ENCODE data around the gene CTBP1. TPM values are rescaled to one million over a fixed set of nuclear protein-coding genes. Genes with fewer than 3 reads are reported as not detected.
A peak's percentile ranks its signal among the peaks of the same experiment; 100 is the strongest.

CTBP1 gene
- total RNA-seq, 1 experiment from 2014 or later, result 187 TPM

DNA sequence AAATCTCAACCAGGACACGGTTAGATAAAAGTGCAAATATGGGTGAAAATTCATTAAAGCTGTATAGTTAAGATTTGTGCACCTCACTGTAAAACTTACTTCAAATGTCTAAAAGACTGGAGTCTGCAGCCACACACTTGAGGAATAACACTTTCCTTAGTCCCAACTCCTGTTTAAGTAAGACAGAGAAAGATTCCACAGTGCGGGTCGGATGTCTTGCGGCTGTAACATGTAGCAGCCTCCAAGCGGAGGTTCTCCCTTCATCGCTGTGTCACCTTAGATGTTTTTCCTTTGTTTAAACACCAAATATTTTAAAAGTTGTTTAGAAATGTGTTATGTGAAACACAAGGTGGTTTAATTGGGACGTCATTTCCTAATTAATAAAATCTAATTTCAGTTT is 39.9 kb upstream of the CTBP1 start:
- ChIA-PET POLR2A (ENCODE audit: low non-redundant PET) (no interaction called here), CTCF (no interaction called here)
- H3K4me3 ChIP-seq (ENCODE audit: low read depth, low read length, poor library complexity, severe bottlenecking), result peak overlapping the region; percentile 97
- TF ChIP-seq EZH2 (IDR thresholded peaks at IDR 0.05; ENCODE audit: borderline replicate concordance, low read depth, low read length, poor library complexity, severe bottlenecking) (no peak), CTCF (conservative IDR thresholded peaks at IDR 0.05; ENCODE audit: low read depth, low read length) (no peak)
- DNase-seq (ENCODE audit: low spot score), result no peak
- H3K9me3 ChIP-seq (ENCODE audit: low read depth, low read length, poor library complexity, severe bottlenecking), result no peaks in the 10 kb centered on the region
- H3K36me3 ChIP-seq (ENCODE audit: insufficient read depth, low read length, poor library complexity, severe bottlenecking), result no peaks in the 10 kb centered on the region
- no TSS peak for BruUV-seq (replicated peaks)
- H3K4me1 ChIP-seq (ENCODE audit: insufficient read depth, low read length, poor library complexity, severe bottlenecking), result peaks cover 9% of the 10 kb centered on the region
- intact Hi-C loops (cut with micrococcal nuclease; ENCODE audit: unreplicated experiment), result loop anchor here (5.0 kb wide), 1 partner anchor 59 kb away; the partner anchor contains the start of gene UVSSA
- peak overlapping the region; percentile 81 for H3K27ac ChIP-seq (ENCODE audit: low read depth, low read length, poor library complexity, severe bottlenecking)
- H3K27me3 ChIP-seq (replicated peaks; ENCODE audit: insufficient read depth, low read depth, low read length, poor library complexity), result no peaks in the 10 kb centered on the region

- no TSS peak for BruUV-seq (replicated peaks)
- Histone ChIP-seq H3K27me3 (replicated peaks; ENCODE audit: insufficient read depth, low read depth, low read length, poor library complexity) (no peaks in the 10 kb centered on the region), H3K4me3 (ENCODE audit: low read depth, low read length, poor library complexity, severe bottlenecking) (no peak overlapping the region), H3K9me3 (ENCODE audit: low read depth, low read length, poor library complexity, severe bottlenecking) (no peaks in the 10 kb centered on the region), H3K27ac (ENCODE audit: low read depth, low read length, poor library complexity, severe bottlenecking) (no peak overlapping the region), H3K36me3 (ENCODE audit: insufficient read depth, low read length, poor library complexity, severe bottlenecking) (no peaks in the 10 kb centered on the region), H3K4me1 (ENCODE audit: insufficient read depth, low read length, poor library complexity, severe bottlenecking) (peaks cover 5% of the 10 kb centered on the region)
- TF ChIP-seq EZH2 (IDR thresholded peaks at IDR 0.05; ENCODE audit: borderline replicate concordance, low read depth, low read length, poor library complexity, severe bottlenecking), result no peak
- TF ChIP-seq CTCF (conservative IDR thresholded peaks at IDR 0.05; ENCODE audit: low read depth, low read length), result no peak
- ChIA-PET POLR2A (ENCODE audit: low non-redundant PET) (no interaction called here), CTCF (no interaction called here)
- DNase-seq (ENCODE audit: low spot score), result peak; percentile 32
- intact Hi-C loops (cut with micrococcal nuclease; ENCODE audit: unreplicated experiment), result loop anchor here (5.0 kb wide), 1 partner anchor 61 kb away; the partner anchor contains the start of gene UVSSA
Observed at GRCh38 chr4:1285790-1286553, 37.0 kb upstream of the CTBP1 start.

- ChIA-PET POLR2A (ENCODE audit: low non-redundant PET) (no interaction called here), CTCF (no interaction called here)
- no TSS peak for BruUV-seq (replicated peaks)
- TF ChIP-seq CTCF (conservative IDR thresholded peaks at IDR 0.05; ENCODE audit: low read depth, low read length) (no peak), EZH2 (IDR thresholded peaks at IDR 0.05; ENCODE audit: borderline replicate concordance, low read depth, low read length, poor library complexity, severe bottlenecking) (no peak)
- Histone ChIP-seq H3K27me3 (replicated peaks; ENCODE audit: insufficient read depth, low read depth, low read length, poor library complexity) (no peaks in the 10 kb centered on the region), H3K9me3 (ENCODE audit: low read depth, low read length, poor library complexity, severe bottlenecking) (no peaks in the 10 kb centered on the region), H3K36me3 (ENCODE audit: insufficient read depth, low read length, poor library complexity, severe bottlenecking) (no peaks in the 10 kb centered on the region), H3K4me1 (ENCODE audit: insufficient read depth, low read length, poor library complexity, severe bottlenecking) (peaks cover 5% of the 10 kb centered on the region), H3K27ac (ENCODE audit: low read depth, low read length, poor library complexity, severe bottlenecking) (no peak overlapping the region), H3K4me3 (ENCODE audit: low read depth, low read length, poor library complexity, severe bottlenecking) (no peak overlapping the region)
- DNase-seq (ENCODE audit: low spot score), result no peak
- intact Hi-C loops (cut with micrococcal nuclease; ENCODE audit: unreplicated experiment), result loop anchor here (5.0 kb wide), 1 partner anchor 62 kb away; the partner anchor contains the start of gene UVSSA
Observed at GRCh38 chr4:1285151-1285789, 36.3 kb upstream of the CTBP1 start.

Data from A673 (cell line).